ENCODE results near the gene BPHL.
"Not testable (repeated sequence)": the region's sequence is repeated elsewhere in the genome, so short reads cannot be mapped to it uniquely, and the experiment has no call there.

The BPHL gene

GRCh38 chr6:3076320-3076719 lies 42.2 kb upstream of the BPHL start:
- H3K27ac ChIP-seq, result no peak overlapping the region
- no peak for DNase-seq
- intact Hi-C loops (cut with DNase I; ENCODE audit: low total_unique reads), result no loop called here
- H3K36me3 ChIP-seq, result peaks cover 42 to 48% (median 44%) of the 10 kb centered on the region in 3 donors
- H3K4me3 ChIP-seq, result no peak overlapping the region
- peaks cover 0 to 22% (median 18%) of the 10 kb centered on the region in 4 donors for H3K4me1 ChIP-seq
- no peak for TF ChIP-seq CTCF (IDR thresholded peaks at IDR 0.05)
- no peaks in the 10 kb centered on the region for H3K27me3 ChIP-seq
- H3K9me3 ChIP-seq, result no peaks in the 10 kb centered on the region

- peaks cover 44 to 58% (median 51%) of the 10 kb centered on the region in 3 donors for H3K36me3 ChIP-seq
- intact Hi-C loops (cut with DNase I; ENCODE audit: low total_unique reads), result no loop called here
- H3K27ac ChIP-seq, result no peak overlapping the region
Observed at GRCh38 chr6:3077430-3077829, 41.1 kb upstream of the BPHL start.

GRCh38 chr6:3078952-3079351 lies 39.6 kb upstream of the BPHL start:
- intact Hi-C loops (cut with DNase I; ENCODE audit: low total_unique reads); H3K27me3 ChIP-seq: not testable (repeated sequence)
- peaks cover 57 to 73% (median 66%) of the 10 kb centered on the region in 3 donors for H3K36me3 ChIP-seq

More at GRCh38 chr6:3077430-3077829, 41.1 kb upstream of the BPHL start:
- no peaks in the 10 kb centered on the region for H3K27me3 ChIP-seq
- no peak for TF ChIP-seq CTCF (IDR thresholded peaks at IDR 0.05)
- peaks cover 0 to 22% (median 18%) of the 10 kb centered on the region in 4 donors for H3K4me1 ChIP-seq
- H3K4me3 ChIP-seq, result no peak overlapping the region
- H3K9me3 ChIP-seq, result no peaks in the 10 kb centered on the region
- DNase-seq, result no peak

GRCh38 chr6:3079682-3080081 lies 38.8 kb upstream of the BPHL start:
- Histone ChIP-seq H3K27me3 (no peaks in the 10 kb centered on the region), H3K27ac (no peak overlapping the region), H3K4me3 (no peak overlapping the region), H3K4me1 (peaks cover 0 to 21% (median 15%) of the 10 kb centered on the region in 4 donors), H3K36me3 (peaks cover 65 to 80% (median 73%) of the 10 kb centered on the region in 3 donors), H3K9me3 (no peaks in the 10 kb centered on the region)
- TF ChIP-seq CTCF (IDR thresholded peaks at IDR 0.05), result no peak
- no peak for DNase-seq
- intact Hi-C loops (cut with DNase I; ENCODE audit: low total_unique reads), result no loop called here

More at GRCh38 chr6:3078952-3079351, 39.6 kb upstream of the BPHL start:
- H3K9me3 ChIP-seq, H3K27ac ChIP-seq, H3K4me3 ChIP-seq, DNase-seq: not testable (repeated sequence)
- peaks cover 0 to 22% (median 18%) of the 10 kb centered on the region in 4 donors for H3K4me1 ChIP-seq

GRCh38 chr6:3081960-3082359 lies 36.6 kb upstream of the BPHL start:
- intact Hi-C loops (cut with DNase I; ENCODE audit: low total_unique reads), result no loop called here
- Histone ChIP-seq H3K36me3 (peaks cover 74 to 98% (median 87%) of the 10 kb centered on the region in 3 donors), H3K4me1 (no peaks in the 10 kb centered on the region), H3K27ac (no peak overlapping the region), H3K27me3 (no peaks in the 10 kb centered on the region), H3K4me3 (no peak overlapping the region), H3K9me3 (no peaks in the 10 kb centered on the region)
- peak in 1 of 2 donors; percentile 48 for DNase-seq
- no peak for TF ChIP-seq CTCF (IDR thresholded peaks at IDR 0.05)

- no peak overlapping the region for H3K4me3 ChIP-seq
- H3K27ac ChIP-seq, result no peak overlapping the region
- no peaks in the 10 kb centered on the region for H3K4me1 ChIP-seq
- no peaks in the 10 kb centered on the region for H3K9me3 ChIP-seq
- H3K36me3 ChIP-seq, result peaks cover 52 to 93% (median 76%) of the 10 kb centered on the region in 3 donors
- TF ChIP-seq CTCF (IDR thresholded peaks at IDR 0.05), result no peak
- no peaks in the 10 kb centered on the region for H3K27me3 ChIP-seq
- no peak for DNase-seq
- intact Hi-C loops (cut with DNase I; ENCODE audit: low total_unique reads), result no loop called here
Observed at GRCh38 chr6:3085074-3085473, 33.4 kb upstream of the BPHL start.

Measured in tibial artery (tissue), 4 donors.